Brain microvascular endothelial cell (primary cell): ENCODE measurements around the gene MAP3K5.

Experiments used
- DNase-seq: peaks from one replicate; pipeline ENCODE4 v3.0.0-alpha.2; 2020
- H3K27ac ChIP-seq: fragments of 250-450 bp; sonication (Bioruptor Pico); 2 replicates; pipeline ENCODE4 v1.5.1; 2020; ENCODE audit warnings: mild to moderate bottlenecking, moderate library complexity
- H3K27me3 ChIP-seq: fragments of 250-450 bp; sonication (Bioruptor Pico); replicated peaks from 2 replicates; pipeline ENCODE4 v1.5.1; 2020; ENCODE audit warnings: mild to moderate bottlenecking
- H3K36me3 ChIP-seq: fragments of 250-450 bp; sonication (Bioruptor Pico); replicated peaks from 2 replicates; pipeline ENCODE4 v1.5.1; 2020; ENCODE audit warnings: mild to moderate bottlenecking
- H3K4me3 ChIP-seq: 2 replicates; pipeline ENCODE4 v1.5.1; 2011; ENCODE audit warnings: low read depth, mild to moderate bottlenecking, control low read depth, low read length, moderate library complexity
- CTCF ChIP-seq: IDR thresholded peaks from 2 replicates; pipeline ENCODE4 v1.5.1; 2011; ENCODE audit warnings: low read depth, mild to moderate bottlenecking, moderate library complexity, low read length, control low read depth, inconsistent platforms; ENCODE audit errors: missing control alignments
- in situ Hi-C: cut with HindIII; loops from 2 replicates; pipeline ENCODE4 v1.10.0; 2017; ENCODE audit warnings: low sequenced_read_pairs, low pct_ligation_motif_present

Gene MAP3K5

GRCh38 chr6:136582711-136583471 is 209.4 kb downstream of the MAP3K5 start:
- Histone ChIP-seq H3K4me3 (no peak overlapping the region), H3K27me3 (no peaks in the 10 kb centered on the region), H3K27ac (peak overlapping the region; percentile 88), H3K36me3 (no peaks in the 10 kb centered on the region)
- peak; percentile 54 for DNase-seq
- in situ Hi-C loops, result no loop called here
- TF ChIP-seq CTCF, result peak; percentile 39

- in situ Hi-C loops, result no loop called here
- no peak overlapping the region for H3K4me3 ChIP-seq
- no peak for DNase-seq
- no peak for TF ChIP-seq CTCF
- no peaks in the 10 kb centered on the region for H3K36me3 ChIP-seq
- no peaks in the 10 kb centered on the region for H3K27me3 ChIP-seq
- no peak overlapping the region for H3K27ac ChIP-seq
Observed at GRCh38 chr6:136579800-136580199, 212.5 kb downstream of the MAP3K5 start.

- H3K36me3 ChIP-seq, result no peaks in the 10 kb centered on the region
- H3K4me3 ChIP-seq, result no peak overlapping the region
- DNase-seq, result no peak
- no peak overlapping the region for H3K27ac ChIP-seq
- H3K27me3 ChIP-seq, result no peaks in the 10 kb centered on the region
- no peak for TF ChIP-seq CTCF
- in situ Hi-C loops, result no loop called here
Observed at GRCh38 chr6:136576821-136577220, 215.5 kb downstream of the MAP3K5 start.

GRCh38 chr6:136571496-136571895 is 220.8 kb downstream of the MAP3K5 start:
- no peak overlapping the region for H3K27ac ChIP-seq
- TF ChIP-seq CTCF, result no peak
- H3K27me3 ChIP-seq, result no peaks in the 10 kb centered on the region
- H3K36me3 ChIP-seq, result no peaks in the 10 kb centered on the region
- in situ Hi-C loops, result no loop called here
- no peak overlapping the region for H3K4me3 ChIP-seq
- no peak for DNase-seq

- no peak for DNase-seq
- in situ Hi-C loops, result no loop called here
- TF ChIP-seq CTCF, result no peak
- no peaks in the 10 kb centered on the region for H3K27me3 ChIP-seq
- H3K4me3 ChIP-seq, result no peak overlapping the region
- H3K36me3 ChIP-seq, result no peaks in the 10 kb centered on the region
- no peak overlapping the region for H3K27ac ChIP-seq
Observed at GRCh38 chr6:136571065-136571464, 221.2 kb downstream of the MAP3K5 start.

- DNase-seq, result no peak
- in situ Hi-C loops, result no loop called here
- Histone ChIP-seq H3K27me3 (no peaks in the 10 kb centered on the region), H3K4me3 (no peak overlapping the region), H3K36me3 (no peaks in the 10 kb centered on the region), H3K27ac (no peak overlapping the region)
- TF ChIP-seq CTCF, result no peak
Observed at GRCh38 chr6:136568129-136568528, 224.1 kb downstream of the MAP3K5 start.
